ENCODE data around the gene CDC37L1. TPM values are rescaled to one million over a fixed set of nuclear protein-coding genes. Genes with fewer than 3 reads are reported as not detected.

CDC37L1 gene
- total and polyA plus RNA-seq, 2 of the 8 experiments (the other 6 are each of a cell fraction or from before 2014, with no cell fraction given) = 4.6 to 23.8 TPM

GRCh38 chr9:4662989-4663792 lies 16.2 kb upstream of the CDC37L1 start:
- H3K4ac ChIP-seq (replicated peaks; ENCODE audit: insufficient read length, low read depth, low read length) = no peak overlapping the region
- H3K18ac ChIP-seq (ENCODE audit: extremely low read depth, low read length) = no peak overlapping the region
- H3K56ac ChIP-seq (replicated peaks; ENCODE audit: insufficient read length, low read depth, low read length) = no peak overlapping the region
- no peaks in the 10 kb centered on the region for H3K27me3 ChIP-seq (replicated peaks in 1 of 4; ENCODE audit: control insufficient read depth in 3 of 4, extremely low read depth in 1 of 4, insufficient read depth in 3 of 4, low read length in 3 of 4)
- no peak overlapping the region for H4K5ac ChIP-seq (ENCODE audit: insufficient read length, low read depth, low read length)
- peaks cover 4 to 23% (median 9%) of the 10 kb centered on the region in 4 experiments for H3K4me1 ChIP-seq (replicated peaks in 1 of 4; ENCODE audit: control insufficient read depth in 3 of 4, insufficient read depth in 4 of 4, low read length in 3 of 4)
- H3K79me1 ChIP-seq (ENCODE audit: low read depth, low read length) = peaks cover 6% of the 10 kb centered on the region; the same call in 1 of the 2 replicates
- DNase-seq (ENCODE audit: low read depth in 1 of 2, low spot score in 2 of 2) (no peak), FAIRE-seq (no peak)
- H3K14ac ChIP-seq (ENCODE audit: insufficient read length) = no peak overlapping the region
- WGBS, 2 experiments (ENCODE audit: extremely low coverage in 1 of 2, insufficient coverage in 1 of 2, insufficient read length in 1 of 2, insufficient replicate concordance in 2 of 2, low coverage in 1 of 2, low lambda C conversion rate in 2 of 2, missing lambda C conversion rate in 1 of 2) = 64% methylated on average over 13 of the region's 13 CpGs; no CpG with 5 or more reads in 1 of the 2 experiments
- no peak overlapping the region for H2BK120ac ChIP-seq (replicated peaks; ENCODE audit: low read depth, low read length)
- H4K91ac ChIP-seq (replicated peaks; ENCODE audit: insufficient read length, low read length) = no peak overlapping the region
- no peak overlapping the region for H3K23ac ChIP-seq (ENCODE audit: insufficient read length)
- no peak overlapping the region for H3K27ac ChIP-seq (ENCODE audit: low read depth, low read length)
- ChIA-PET POLR2A (ENCODE audit: partially characterized antibody) (interaction anchor here (0.9 to 3.3 kb wide), 5 partner anchors 9 to 78 kb away, joined by 3 to 12 read pairs (median 7); partner anchors contain the start of genes AK3 and CDC37L1), CTCF (ENCODE audit: partially characterized antibody) (interaction anchor here (0.6 to 2.0 kb wide), 8 partner anchors 18 to 301 kb away, joined by 3 to 7 read pairs (median 3); no protein-coding TSS in a partner anchor)
- H4K8ac ChIP-seq (ENCODE audit: extremely low read depth, insufficient read depth, low read length) = peak overlapping the region; percentile 43; the same call in 1 of the 2 replicates
- peak overlapping the region; percentile 46 to 84 (median 82) for H3K4me3 ChIP-seq (ENCODE audit: extremely low read depth in 1 of 4, insufficient read depth in 2 of 4, low read depth in 3 of 4, low read length in 4 of 4)
- TF ChIP-seq NANOG (IDR thresholded peaks at IDR 0.05; ENCODE audit: insufficient read depth, low read depth, low read length, poor library complexity, severe bottlenecking) (no peak), EP300 (IDR thresholded peaks at IDR 0.05; ENCODE audit: borderline replicate concordance in 1 of 2, low read depth in 2 of 2, low read length in 2 of 2) (no peak)
- H2BK12ac ChIP-seq (ENCODE audit: low read depth, low read length) = 0 out of 2 replicates have a peak overlapping the region, but pooled peaks have one; percentile 18
- peak overlapping the region; percentile 88; the same call in 1 of the 2 replicates for H2BK5ac ChIP-seq (ENCODE audit: low read depth, low read length)
- H2AK5ac ChIP-seq (ENCODE audit: low read depth, low read length) = no peak overlapping the region
- no peak overlapping the region for H2AFZ ChIP-seq (ENCODE audit: low read length)
- no peak overlapping the region for H2BK20ac ChIP-seq (ENCODE audit: low read length)
- H3K9me3 ChIP-seq (ENCODE audit: insufficient read depth in 2 of 2, low read depth in 1 of 2, low read length in 1 of 2) = no peaks in the 10 kb centered on the region
- H3K9ac ChIP-seq (replicated peaks in 1 of 4; ENCODE audit: extremely low read depth in 1 of 4, low read depth in 3 of 4, low read length in 3 of 4) = peak overlapping the region in 3 of 4 experiments; percentile 40 to 78 (median 68); a peak in 5 of 7 replicates
- H3K36me3 ChIP-seq (ENCODE audit: control insufficient read depth in 2 of 4, insufficient read depth in 4 of 4, low read length in 3 of 4) = no peaks in the 10 kb centered on the region
- H3K79me2 ChIP-seq (ENCODE audit: control insufficient read depth in 1 of 2, insufficient read depth in 2 of 2, low read length in 2 of 2) = peaks cover 3 to 9% of the 10 kb centered on the region in 2 experiments; a peak in 2 of 4 replicates
- no peak overlapping the region; the same call in 1 of the 2 replicates for H2BK15ac ChIP-seq (ENCODE audit: low read length)
- peaks cover 16% of the 10 kb centered on the region for H3K23me2 ChIP-seq (ENCODE audit: low read depth, low read length)
- H4K20me1 ChIP-seq (replicated peaks in 1 of 2; ENCODE audit: control insufficient read depth in 1 of 2, insufficient read depth in 2 of 2, low read length in 2 of 2) = no peaks in the 10 kb centered on the region
- H3K4me2 ChIP-seq (ENCODE audit: insufficient read depth in 1 of 2, low read depth in 2 of 2, low read length in 2 of 2) = peak overlapping the region; percentile 94 to 95
